Measurements from ENCODE around the gene NCBP2.

NCBP2 gene

GRCh38 chr3:196942226-196942914, at the start of gene NCBP2:
NCBP2 (minus strand) TSS chr3:196942528; CDS start chr3:196942503, 25 bp downstream.
- peak; percentile 100 for DNase-seq (ENCODE audit: low read depth in 3 of 3)

GRCh38 chr3:196991581-196992460, 49.5 kb upstream of the NCBP2 start:
- no peak for DNase-seq (ENCODE audit: low read depth in 3 of 3)

- DNase-seq (ENCODE audit: low read depth in 3 of 3) = no peak
These were observed 48.3 kb upstream of the NCBP2 start for GRCh38 chr3:196990601-196991007.

GRCh38 chr3:196989721-196990262, 47.5 kb upstream of the NCBP2 start:
- DNase-seq (ENCODE audit: low read depth in 3 of 3) = no peak

GRCh38 chr3:196988241-196989029, 46.1 kb upstream of the NCBP2 start:
- DNase-seq (ENCODE audit: low read depth in 3 of 3) = no peak

GRCh38 chr3:196987022-196987421, 44.7 kb upstream of the NCBP2 start:
- DNase-seq (ENCODE audit: low read depth in 3 of 3) = no peak

GRCh38 chr3:196985954-196986885, 43.9 kb upstream of the NCBP2 start:
- no peak for DNase-seq (ENCODE audit: low read depth in 3 of 3)

- DNase-seq (ENCODE audit: low read depth in 3 of 3) = no peak
These were observed 43.0 kb upstream of the NCBP2 start for GRCh38 chr3:196985298-196985697.

- no peak for DNase-seq (ENCODE audit: low read depth in 3 of 3)
These were observed 40.9 kb upstream of the NCBP2 start for GRCh38 chr3:196983186-196983585.

GRCh38 chr3:196981657-196982056, 39.3 kb upstream of the NCBP2 start:
- DNase-seq (ENCODE audit: low read depth in 3 of 3) = no peak

- no peak for DNase-seq (ENCODE audit: low read depth in 3 of 3)
These were observed 37.2 kb upstream of the NCBP2 start for GRCh38 chr3:196979545-196979944.

GRCh38 chr3:196976941-196977340, 34.6 kb upstream of the NCBP2 start:
- no peak for DNase-seq (ENCODE audit: low read depth in 3 of 3)

GRCh38 chr3:196975349-196975748, 33.0 kb upstream of the NCBP2 start:
- DNase-seq (ENCODE audit: low read depth in 3 of 3) = no peak

GRCh38 chr3:196974661-196975060, 32.3 kb upstream of the NCBP2 start:
- no peak for DNase-seq (ENCODE audit: low read depth in 3 of 3)

- DNase-seq (ENCODE audit: low read depth in 3 of 3) = no peak
These were observed 28.9 kb upstream of the NCBP2 start for GRCh38 chr3:196971094-196971698.

- no peak for DNase-seq (ENCODE audit: low read depth in 3 of 3)
These were observed 28.3 kb upstream of the NCBP2 start for GRCh38 chr3:196970547-196971093.

- peak in 2 of 3 experiments; percentile 27 to 61 for DNase-seq (ENCODE audit: low read depth in 3 of 3)
These were observed 27.6 kb upstream of the NCBP2 start for GRCh38 chr3:196969660-196970546.

GRCh38 chr3:196969134-196969659, 26.9 kb upstream of the NCBP2 start:
- DNase-seq (ENCODE audit: low read depth in 3 of 3) = peak in 1 of 3 experiments; percentile 49

Data from stimulated activated CD4-positive, alpha-beta T cell treated with anti-CD3 and anti-CD28 coated beads, TNF-alpha, amount 100 ng/mL, for 24 hours (primary cell).